ENCODE measurements around the gene PSD2. TPM values are rescaled to one million over a fixed set of nuclear protein-coding genes. Genes with fewer than 3 reads are reported as not detected.

PSD2 gene
- total and polyA plus RNA-seq, 12 donors = 0.03 to 0.09 (median 0.08) TPM; not detected in 9

DNA sequence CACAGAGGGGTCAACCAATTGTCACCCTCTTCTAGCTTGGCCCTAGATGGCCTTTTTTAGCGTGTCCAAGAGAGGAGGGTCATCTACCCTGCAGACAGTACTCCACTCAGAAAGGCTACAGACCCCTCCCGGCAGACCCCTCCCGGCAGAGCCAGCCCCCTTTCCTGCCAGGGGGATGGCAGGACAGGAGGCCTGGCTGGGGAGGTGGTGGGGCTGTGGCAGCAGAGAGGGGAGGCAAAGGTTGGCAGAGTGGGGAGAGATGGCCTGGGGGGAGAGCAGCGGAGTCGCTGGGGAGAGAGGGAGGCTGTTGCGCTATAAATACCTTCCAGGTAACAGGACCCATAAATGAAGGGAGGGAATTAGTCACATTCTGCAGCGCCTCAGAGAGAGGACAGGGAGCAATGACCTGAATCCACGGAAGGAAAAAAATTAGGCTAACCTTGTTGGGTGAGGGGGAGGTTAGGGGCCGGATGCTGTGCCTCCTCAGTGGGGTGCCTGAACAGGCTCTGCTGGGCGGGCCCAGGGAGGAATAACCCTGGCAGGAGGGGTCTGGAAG is 32.9 kb upstream of the PSD2 start:
- WGBS, 2 donors = 75 to 84% methylated on average over 10 of the region's 10 CpGs
- intact Hi-C loops (cut with DNase I) = loop anchor here in 6 of 10 donors (5.0 to 10.0 kb wide), 5 partner anchors 50 to 338 kb away; no protein-coding TSS in a partner anchor
- no peak overlapping the region for H3K27ac ChIP-seq
- peaks cover 4 to 49% (median 23%) of the 10 kb centered on the region in 7 donors for H3K27me3 ChIP-seq
- H3K9me3 ChIP-seq = no peaks in the 10 kb centered on the region
- no peak overlapping the region for H3K4me3 ChIP-seq
- peaks cover 0 to 11% (median 5%) of the 10 kb centered on the region in 9 donors for H3K4me1 ChIP-seq
- ATAC-seq (no peak), DNase-seq (no peak)
- no peaks in the 10 kb centered on the region for H3K36me3 ChIP-seq
- TF ChIP-seq, protein P1, sequence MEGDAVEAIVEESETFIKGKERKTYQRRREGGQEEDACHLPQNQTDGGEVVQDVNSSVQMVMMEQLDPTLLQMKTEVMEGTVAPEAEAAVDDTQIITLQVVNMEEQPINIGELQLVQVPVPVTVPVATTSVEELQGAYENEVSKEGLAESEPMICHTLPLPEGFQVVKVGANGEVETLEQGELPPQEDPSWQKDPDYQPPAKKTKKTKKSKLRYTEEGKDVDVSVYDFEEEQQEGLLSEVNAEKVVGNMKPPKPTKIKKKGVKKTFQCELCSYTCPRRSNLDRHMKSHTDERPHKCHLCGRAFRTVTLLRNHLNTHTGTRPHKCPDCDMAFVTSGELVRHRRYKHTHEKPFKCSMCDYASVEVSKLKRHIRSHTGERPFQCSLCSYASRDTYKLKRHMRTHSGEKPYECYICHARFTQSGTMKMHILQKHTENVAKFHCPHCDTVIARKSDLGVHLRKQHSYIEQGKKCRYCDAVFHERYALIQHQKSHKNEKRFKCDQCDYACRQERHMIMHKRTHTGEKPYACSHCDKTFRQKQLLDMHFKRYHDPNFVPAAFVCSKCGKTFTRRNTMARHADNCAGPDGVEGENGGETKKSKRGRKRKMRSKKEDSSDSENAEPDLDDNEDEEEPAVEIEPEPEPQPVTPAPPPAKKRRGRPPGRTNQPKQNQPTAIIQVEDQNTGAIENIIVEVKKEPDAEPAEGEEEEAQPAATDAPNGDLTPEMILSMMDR (IDR thresholded peaks at IDR 0.05) = no peak

DNA sequence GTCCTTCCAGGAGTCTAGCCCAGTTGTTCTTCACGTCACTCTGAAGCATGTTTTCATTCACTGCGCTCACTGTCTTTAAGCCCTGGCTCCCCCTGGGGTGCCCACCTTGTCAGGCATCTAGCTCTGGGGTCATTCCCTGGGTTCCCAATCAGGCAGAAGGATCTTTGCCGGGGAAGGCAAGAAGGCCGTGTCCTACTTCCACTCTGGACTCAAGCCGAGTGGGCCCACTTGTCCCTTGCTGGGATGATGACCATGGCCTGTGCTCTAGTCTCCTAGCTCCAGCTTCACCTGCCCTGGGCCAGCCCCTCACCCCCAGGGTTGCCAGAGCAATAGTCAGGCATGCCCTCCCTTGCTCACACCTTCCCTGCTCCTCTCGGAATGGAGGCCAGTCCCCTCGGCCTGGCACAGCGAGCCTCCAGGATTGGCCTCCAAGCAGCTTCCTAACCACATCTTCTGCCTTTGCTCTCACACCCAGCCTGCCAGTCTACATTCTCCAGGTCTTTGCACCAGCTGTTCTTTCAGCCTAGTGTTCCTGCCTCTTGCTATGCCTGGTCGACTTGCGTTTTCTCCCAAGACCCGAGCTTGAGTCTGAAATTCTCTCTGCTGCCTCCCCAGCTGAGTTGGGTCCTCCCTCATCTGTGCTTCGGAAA is 32.2 kb upstream of the PSD2 start:
- Histone ChIP-seq H3K4me1 (peaks cover 0 to 18% (median 9%) of the 10 kb centered on the region in 9 donors), H3K9me3 (no peaks in the 10 kb centered on the region), H3K36me3 (no peaks in the 10 kb centered on the region), H3K27ac (no peak overlapping the region), H3K27me3 (peaks cover 4 to 47% (median 23%) of the 10 kb centered on the region in 7 donors), H3K4me3 (no peak overlapping the region)
- no peak for ATAC-seq
- TF ChIP-seq, protein P1 (IDR thresholded peaks at IDR 0.05) = no peak
- no peak for DNase-seq
- WGBS, 2 donors = 82 to 89% methylated on average over 12 of the region's 12 CpGs
- intact Hi-C loops (cut with DNase I) = loop anchor here in 6 of 10 donors (5.0 to 10.0 kb wide), 5 partner anchors 51 to 339 kb away; no protein-coding TSS in a partner anchor

DNA sequence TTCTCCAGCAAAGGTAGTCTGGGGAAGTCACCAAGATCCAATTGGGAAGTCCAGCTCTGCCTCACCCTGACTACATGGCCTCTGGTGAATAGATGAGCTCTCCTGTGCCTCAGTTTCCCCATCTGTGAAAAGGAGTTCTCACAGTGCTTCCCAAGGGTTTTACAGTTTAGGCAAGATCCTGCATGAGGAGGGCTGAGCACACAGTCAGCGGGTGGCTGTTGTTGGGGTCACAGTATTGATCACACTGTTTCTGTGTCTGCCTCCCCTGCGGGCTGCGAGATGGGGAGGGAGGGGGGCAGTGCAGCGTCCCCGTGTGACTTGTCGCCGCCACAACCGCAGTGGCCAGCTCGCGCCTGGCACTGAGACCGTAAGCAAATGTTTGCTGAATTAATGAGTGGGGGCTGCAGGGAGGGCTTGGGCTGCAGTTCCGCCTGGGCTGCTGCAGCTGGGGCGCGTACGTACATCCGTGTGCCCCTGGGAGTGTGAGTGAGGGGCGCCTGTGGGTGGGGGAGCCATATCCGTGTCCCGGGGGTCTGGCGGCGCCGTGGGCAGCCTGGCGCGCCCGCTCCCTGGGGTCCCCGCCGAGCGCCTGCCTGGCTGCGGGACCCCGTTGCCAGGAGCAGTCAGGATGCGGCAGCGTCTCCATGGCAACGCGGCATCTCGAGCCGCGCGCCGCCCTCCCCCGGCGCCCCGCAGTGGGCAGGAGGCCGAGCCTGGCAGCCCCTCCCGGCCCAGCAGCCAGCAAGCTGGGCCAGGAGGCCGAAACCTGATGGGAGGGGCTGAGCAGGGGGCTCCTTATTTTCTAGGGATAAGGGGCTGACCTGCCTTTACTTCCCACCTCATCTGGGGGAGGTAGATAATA is 31.4 kb upstream of the PSD2 start:
- Histone ChIP-seq H3K9me3 (no peaks in the 10 kb centered on the region), H3K4me3 (no peak overlapping the region), H3K36me3 (no peaks in the 10 kb centered on the region), H3K4me1 (peaks cover 2 to 25% (median 16%) of the 10 kb centered on the region in 9 donors), H3K27me3 (peaks cover 4 to 39% (median 23%) of the 10 kb centered on the region in 7 donors), H3K27ac (no peak overlapping the region)
- TF ChIP-seq, protein P1 (IDR thresholded peaks at IDR 0.05) = no peak
- ATAC-seq (no peak), DNase-seq (no peak)
- 13 to 16% methylated on average over 45 of the region's 45 CpGs for WGBS, 2 donors
- intact Hi-C loops (cut with DNase I) = loop anchor here in 8 of 10 donors (2.0 to 10.0 kb wide), 7 partner anchors 52 to 339 kb away; no protein-coding TSS in a partner anchor

DNA sequence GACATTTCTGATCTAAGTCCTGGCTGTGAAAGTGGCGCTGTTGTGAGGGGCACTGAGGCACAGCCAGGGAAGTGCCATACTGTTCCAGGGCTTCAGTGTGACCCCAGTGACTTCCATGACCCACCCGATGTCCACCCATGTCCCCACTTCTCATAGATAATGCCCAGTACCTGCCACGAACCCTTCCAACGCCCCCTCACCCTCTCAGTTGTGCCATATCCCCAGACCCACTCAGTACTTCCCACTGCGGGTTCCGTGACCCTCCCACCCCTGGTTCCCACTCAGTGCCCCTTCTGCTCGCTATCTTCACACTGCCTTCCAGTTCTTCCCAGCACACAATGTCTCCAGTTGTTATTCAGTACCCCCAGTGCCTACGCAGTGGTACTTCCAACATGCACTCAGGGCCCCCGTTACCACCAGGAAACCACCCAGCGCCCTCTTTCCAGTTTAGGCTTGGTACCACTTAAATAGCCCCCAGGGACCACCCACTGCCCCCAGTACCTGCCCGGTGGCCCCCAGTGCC is 30.7 kb upstream of the PSD2 start:
- WGBS, 2 donors = 52 to 60% methylated on average over 10 to 11 of the region's 11 CpGs
- no peak for DNase-seq

More for the DNA sequence above, 30.7 kb upstream of the PSD2 start:
- TF ChIP-seq, protein P1 (IDR thresholded peaks at IDR 0.05) = no peak
- Histone ChIP-seq H3K9me3 (no peaks in the 10 kb centered on the region), H3K4me3 (no peak overlapping the region), H3K27me3 (peaks cover 4 to 31% (median 23%) of the 10 kb centered on the region in 7 donors), H3K27ac (no peak overlapping the region), H3K36me3 (no peaks in the 10 kb centered on the region), H3K4me1 (peaks cover 5 to 29% (median 18%) of the 10 kb centered on the region in 9 donors)
- ATAC-seq = no peak
- intact Hi-C loops (cut with DNase I) = loop anchor here (1.0 to 10.0 kb wide), 10 partner anchors 53 to 340 kb away; no protein-coding TSS in a partner anchor
